GM18909 (cell line): Measurements from ENCODE around the gene AOAH.
"Not testable (repeated sequence)": the region's sequence is repeated elsewhere in the genome, so short reads cannot be mapped to it uniquely, and the experiment has no call there.

ENCODE experiments used
- ATAC-seq: cut with Tn5 transposase; IDR thresholded peaks from one replicate; pipeline ENCODE4 v1.9.1; 2021; ENCODE audit warnings: mild to moderate bottlenecking; ENCODE audit not compliant: unreplicated experiment, poor library complexity

Gene AOAH

DNA sequence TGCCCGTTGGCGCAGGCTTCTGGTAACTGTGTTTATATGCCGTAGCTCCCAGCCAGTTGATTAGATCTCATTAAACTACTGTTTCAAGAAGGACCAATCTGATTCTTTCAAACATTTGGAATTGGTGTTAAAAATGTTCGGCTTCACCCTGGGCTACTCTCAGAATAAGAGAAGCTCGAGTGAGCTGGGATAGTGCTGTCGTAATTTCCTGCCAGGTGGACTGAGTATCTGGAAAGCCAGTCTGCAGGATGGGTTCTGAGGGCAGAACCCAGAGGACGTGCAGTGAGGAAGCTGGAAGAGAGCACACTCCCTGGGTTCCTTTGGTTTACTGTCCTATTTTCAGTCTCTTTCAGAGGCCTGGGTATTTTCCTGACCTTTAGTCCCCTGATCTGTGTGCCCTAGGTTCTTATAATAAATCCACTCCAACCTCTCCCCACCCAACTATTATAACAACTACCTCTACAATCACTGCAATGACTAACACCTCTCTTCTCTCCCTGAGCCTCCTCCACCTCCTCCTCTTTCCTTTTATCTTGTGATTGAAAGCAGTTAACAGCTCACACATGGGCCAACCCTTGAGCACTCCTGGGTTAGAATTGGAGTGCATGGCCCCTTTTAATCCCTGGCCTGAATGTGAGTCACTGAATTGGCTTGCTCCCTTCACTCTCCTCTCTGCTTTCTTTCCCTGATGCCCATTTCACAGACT lies 63.0 kb downstream of the AOAH start:
- no peak for ATAC-seq

DNA sequence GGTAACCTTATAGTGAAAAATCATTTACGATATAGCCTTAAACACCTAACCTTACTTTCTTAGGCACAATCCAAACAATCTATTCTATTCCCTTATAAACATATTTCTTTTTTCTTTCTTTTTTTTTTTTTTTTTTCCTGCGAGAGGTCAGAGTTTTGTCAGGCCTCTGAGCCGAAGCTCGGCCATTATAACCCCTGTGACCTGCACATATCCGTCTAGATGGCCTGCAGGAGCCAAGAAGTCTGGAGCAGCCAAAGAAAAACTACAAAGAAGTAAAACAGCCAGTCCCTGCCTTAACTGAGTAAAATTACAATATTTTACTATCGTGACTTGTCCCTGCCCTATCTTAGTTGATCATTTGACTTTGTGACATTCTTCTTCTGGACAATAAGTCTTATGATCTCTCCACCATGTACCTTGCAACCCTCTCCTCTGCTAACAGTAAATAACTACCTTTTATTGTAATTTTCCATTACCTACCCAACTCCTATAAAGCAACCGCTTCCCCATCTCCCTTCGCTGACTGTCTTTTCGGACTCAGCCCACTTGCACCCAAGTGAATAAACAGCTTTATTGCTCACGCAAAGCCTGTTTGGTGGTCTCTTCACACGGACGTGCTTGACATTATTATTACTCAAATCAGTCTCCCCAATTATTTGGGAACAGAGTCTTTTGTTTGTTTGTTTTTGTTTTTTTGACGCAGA lies 64.5 kb downstream of the AOAH start:
- no peak for ATAC-seq

GRCh38 chr7:36659172-36659516 lies 65.2 kb downstream of the AOAH start:
- no peak for ATAC-seq

DNA sequence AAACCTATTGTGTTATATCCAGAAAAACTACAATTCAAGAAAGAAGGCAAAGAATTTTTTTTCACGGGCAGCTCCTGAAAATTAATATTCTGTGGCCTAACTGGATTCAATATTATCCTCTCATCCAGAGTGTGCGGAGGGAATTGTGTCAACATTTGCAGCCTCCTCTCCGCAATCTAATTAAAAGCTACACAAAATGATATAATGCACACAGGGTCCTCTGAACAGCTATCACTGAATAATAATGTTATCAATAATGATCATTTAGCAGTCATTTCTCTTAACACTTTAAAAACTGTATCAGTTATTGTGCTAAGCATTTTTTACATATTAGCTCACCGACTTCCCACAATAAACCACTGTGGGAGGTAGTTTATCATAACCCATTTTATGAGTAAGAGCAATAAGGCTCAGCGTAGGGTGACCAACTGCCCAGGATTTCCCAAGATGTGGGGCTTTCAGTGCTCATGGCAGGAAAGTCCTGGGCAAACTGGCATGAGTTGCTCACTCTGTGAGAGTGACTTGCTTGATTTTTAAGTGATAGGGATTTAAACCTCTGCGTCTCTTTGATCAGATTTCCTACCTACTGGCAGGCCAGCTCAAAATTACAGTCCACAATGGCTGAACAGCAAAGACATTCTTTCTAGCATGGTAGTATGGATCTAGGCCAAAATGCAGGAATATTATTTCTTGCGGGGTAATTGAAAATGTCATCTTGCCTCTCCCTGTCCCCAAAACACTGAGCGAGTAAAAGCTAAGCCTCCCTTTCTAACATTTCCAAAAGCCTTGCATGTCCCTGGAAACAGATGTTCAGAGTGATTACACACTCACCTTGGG lies 65.7 kb downstream of the AOAH start:
- no peak for ATAC-seq

DNA sequence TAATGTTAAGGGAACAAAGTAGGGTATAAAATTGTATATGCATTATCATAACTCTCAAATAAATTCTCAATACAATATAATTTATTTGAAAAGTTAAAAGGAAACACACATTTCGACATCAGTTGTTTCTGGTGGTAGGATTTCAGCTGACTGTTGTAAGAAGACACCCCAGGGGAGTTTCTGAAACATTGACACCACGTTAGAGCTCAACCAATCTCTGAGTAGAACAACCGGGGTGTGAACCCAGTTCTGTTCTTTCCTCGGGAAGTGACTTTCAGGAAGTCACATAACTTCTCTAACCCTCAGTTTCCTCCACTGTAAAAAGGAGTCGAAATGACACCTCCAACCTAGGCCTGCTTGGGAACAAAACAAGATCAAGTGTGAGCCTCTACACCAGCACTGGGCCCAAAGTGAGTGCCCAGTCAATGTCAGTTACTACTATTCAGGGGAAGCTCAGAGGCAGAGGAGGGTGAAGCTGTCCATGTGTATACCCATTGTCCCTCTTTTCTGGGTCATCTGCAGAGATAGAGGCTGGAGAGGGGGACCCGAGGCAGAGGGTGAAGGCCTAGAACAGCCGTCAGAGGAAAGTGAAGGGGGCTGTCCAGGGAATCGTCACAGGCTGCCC lies 67.1 kb downstream of the AOAH start:
- ATAC-seq: no peak

- ATAC-seq: no peak
These were observed 69.9 kb downstream of the AOAH start for GRCh38 chr7:36654436-36654835.

- no peak for ATAC-seq
These were observed 70.5 kb downstream of the AOAH start for GRCh38 chr7:36653663-36654355.

DNA sequence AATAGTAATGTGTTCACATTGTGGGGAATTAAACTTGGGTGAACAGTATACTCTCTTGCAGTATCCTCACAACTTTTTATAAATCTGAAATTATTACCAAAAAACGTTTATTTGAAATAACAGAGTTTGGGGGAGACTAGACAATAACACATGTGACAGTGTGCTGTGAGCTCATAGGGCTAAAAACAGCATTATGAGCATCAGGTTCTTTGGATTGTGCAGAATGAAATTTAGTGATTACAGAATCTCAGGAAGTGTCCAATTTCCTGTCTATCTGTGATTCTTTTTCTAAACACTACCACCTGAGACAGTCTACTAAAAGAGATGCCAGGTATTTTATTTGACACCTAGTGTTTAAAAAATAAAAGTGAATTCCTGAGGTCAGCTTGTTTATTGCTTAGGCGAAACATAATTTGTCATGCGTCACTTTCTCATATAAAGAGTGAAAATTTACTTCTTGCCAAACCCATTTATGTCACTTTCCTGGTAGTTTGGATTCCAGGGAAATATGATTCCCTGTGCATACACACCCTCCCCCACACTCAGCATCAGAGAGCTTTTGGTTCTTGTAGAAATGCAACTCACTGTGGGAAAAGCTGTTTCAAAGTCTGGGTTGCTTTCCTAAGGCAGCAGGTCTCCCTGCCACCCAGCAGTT lies 71.2 kb downstream of the AOAH start:
- no peak for ATAC-seq

DNA sequence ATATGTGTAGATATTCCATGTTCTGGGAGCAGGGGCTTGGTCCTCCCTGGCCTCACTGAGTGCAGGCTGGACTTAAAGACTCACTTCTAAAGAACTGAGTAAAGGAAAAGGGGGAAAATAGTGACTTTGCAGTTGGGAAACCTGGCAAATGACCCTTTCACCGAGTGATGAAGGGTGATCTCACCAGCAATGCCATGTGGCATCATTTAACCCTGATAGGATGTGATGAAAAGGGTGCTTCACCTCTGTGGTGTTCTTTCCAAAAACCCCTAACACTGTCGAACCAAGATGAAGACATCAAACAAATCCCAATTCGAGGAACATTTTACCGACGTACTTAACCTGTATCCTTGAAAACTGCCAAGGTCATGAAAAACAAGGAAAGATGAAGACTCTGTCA lies 71.9 kb downstream of the AOAH start:
- ATAC-seq: no peak

GRCh38 chr7:36651404-36651803 lies 72.9 kb downstream of the AOAH start:
- ATAC-seq: no peak

DNA sequence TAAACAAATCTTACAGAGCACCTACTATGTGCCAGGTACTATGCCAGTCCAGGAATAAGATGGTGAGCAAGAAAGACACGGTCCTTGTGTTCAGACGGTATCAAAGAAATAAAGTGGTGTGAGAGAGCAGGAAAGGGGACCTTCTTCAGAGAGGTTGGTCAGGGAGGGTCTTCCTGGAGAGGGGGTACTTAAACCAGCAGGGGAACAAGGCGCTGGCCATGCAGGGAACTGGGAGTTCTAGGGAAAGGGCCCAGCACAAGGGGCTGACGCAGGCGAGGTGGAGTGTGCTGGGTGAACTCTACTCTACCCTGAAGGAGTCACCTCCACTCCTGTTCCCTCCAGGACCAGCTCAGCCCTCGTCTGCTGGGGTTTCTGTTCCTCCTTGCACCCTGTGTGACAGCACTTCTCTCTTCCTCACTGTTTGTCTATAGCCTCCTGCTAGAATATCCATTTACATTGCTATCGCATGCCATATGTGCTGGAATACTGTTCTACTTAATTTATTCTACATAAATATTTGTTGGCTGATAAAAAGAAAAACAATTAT lies 73.5 kb downstream of the AOAH start:
- ATAC-seq: no peak

DNA sequence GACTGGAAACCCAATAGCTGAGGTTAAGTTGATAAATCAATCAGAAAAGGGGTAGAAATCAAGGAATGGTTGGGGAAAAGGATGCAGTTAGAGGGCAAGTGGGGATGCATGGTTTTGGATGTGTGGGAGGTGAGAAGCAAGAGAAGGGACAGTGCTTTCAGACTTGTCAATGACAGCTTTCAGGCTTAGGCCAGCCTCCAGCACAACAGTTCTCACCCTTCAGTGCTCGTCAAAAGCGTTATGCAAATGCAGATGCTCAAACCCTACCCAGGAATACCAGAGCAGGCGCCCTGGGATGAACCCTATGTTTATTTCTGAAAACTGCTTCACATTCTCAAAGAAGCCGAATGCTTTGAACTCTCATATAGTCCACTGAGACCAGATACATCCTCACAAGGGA lies 74.0 kb downstream of the AOAH start:
- no peak for ATAC-seq

DNA sequence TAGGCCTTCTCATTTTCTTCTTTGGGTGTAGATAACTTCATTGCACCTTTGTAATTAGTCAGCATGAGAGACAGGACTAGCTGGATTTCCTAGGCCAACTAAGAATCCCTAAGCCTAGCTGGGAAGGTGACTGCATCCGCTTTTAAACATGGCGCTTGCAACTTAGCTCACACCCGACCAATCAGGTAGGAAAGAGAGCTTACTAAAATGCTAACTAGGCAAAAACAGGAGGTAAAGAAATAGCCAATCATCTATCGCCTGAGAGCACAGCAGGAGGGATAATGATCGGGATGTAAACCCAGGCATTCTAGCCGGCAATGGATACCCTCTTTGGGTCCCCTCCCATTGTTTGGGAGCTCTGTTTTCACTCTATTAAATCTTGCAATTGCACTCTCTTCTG lies 75.0 kb downstream of the AOAH start:
- not testable (repeated sequence) for ATAC-seq

DNA sequence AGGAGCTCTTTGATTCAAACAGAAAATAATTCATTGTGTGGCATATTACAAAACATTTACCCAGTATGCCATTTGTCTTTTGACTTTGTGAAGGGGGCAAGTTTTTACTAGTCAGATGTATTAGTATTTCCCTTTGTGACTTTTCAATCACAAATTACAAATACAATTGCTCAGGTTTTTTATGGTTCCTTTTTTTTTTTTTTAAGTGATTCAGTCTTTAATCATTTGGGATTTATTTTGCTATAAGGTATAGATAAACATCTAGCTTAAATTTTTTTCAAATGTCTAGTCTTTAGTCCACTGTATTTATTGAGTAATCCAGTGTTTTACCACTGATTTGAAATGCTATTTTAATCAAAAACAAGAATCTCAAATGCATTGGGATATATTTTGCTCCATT lies 75.9 kb downstream of the AOAH start:
- ATAC-seq: no peak

GRCh38 chr7:36644625-36645422 lies 79.5 kb downstream of the AOAH start:
- ATAC-seq: no peak

DNA sequence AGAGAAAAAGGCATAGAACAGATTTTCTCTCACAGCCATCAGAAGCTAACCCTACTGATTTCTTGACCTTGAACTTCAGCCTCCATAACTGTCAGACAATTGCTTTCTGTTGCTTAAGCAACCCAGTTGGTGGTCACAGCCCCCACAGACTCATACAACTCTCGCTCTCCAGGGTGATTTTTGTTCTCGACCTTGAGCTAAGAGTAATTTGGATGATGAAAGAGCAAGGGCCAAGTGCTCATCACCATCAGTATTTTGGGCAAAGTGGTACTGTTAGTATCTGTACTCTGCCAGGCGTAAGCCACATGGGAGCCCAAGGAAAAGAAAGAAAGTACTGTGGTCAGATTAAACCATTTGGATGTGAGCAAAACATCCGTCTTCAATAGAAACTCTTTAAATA lies 81.9 kb downstream of the AOAH start:
- ATAC-seq: no peak

DNA sequence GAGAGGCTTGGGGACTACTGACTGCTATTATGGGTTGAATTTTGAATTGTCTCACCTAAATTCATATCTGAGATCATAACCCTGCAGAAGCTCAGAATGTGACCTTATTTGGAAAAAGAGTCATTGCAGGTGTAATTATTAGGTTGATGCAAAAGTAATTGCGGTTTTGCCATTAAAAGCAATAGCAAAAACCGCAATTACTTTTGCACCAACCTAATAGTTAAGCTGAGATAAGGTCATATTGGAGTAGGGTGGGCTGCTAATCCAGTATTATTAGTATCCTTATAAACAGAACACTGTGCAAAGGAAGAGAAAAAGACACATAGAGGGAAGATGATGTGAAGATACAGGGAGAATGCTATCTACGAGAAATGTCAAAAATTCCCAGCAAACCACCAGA lies 82.3 kb downstream of the AOAH start:
- ATAC-seq: no peak

- no peak for ATAC-seq
These were observed 83.6 kb downstream of the AOAH start for GRCh38 chr7:36640682-36641081.

DNA sequence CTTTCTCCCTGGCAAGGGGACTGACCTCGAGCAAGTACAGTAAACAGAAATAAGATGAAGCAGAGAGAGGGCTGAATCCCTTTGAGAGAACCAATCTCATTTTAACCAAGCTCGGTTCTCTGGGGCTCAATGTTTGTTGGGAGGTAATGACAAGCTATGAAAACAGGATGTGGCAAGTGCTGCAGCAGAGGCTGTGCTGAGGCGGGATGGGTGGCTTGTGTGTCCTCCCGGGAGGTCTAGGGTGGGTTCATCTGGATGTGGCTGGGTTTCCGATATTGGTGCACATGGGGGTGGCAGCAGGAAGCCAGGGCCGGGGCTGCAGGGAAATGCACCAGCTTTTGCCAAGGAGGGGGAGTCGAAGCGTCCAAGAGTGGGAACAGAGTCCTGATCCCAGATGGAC lies 84.5 kb downstream of the AOAH start:
- no peak for ATAC-seq
